GM23248 (cell line): ENCODE results near the gene SPATA16. TPM values are rescaled to one million over a fixed set of nuclear protein-coding genes. Genes with fewer than 3 reads are reported as not detected.

Source experiments
- DNase-seq: peaks from one replicate; pipeline ENCODE4 v3.0.0-alpha.2; 2015
- H2AFZ ChIP-seq: fragments of 200-600 bp; sonication (generic); 2 replicates; pipeline ENCODE4 v1.6.1; 2016; ENCODE audit warnings: antibody characterized with exemption
- H3F3A ChIP-seq: fragments of 200-600 bp; sonication (generic); 2 replicates; pipeline ENCODE4 v1.6.1; 2016; ENCODE audit warnings: mild to moderate bottlenecking, antibody characterized with exemption, mixed run types; ENCODE audit not compliant: insufficient read depth
- H3K27ac ChIP-seq: fragments of 200-600 bp; sonication (generic); 2 replicates; pipeline ENCODE4 v1.5.1; 2016; ENCODE audit warnings: mild to moderate bottlenecking
- H3K27me3 ChIP-seq: fragments of 200-600 bp; sonication (generic); replicated peaks from 2 replicates; pipeline ENCODE4 v1.6.1; 2016; ENCODE audit warnings: mild to moderate bottlenecking; ENCODE audit not compliant: insufficient read depth
- H3K36me3 ChIP-seq: fragments of 200-600 bp; sonication (generic); 2 replicates; pipeline ENCODE4 v1.6.1; 2016; ENCODE audit warnings: low read depth, mild to moderate bottlenecking
- H3K4me1 ChIP-seq: fragments of 200-600 bp; sonication (generic); 2 replicates; pipeline ENCODE4 v1.6.1; 2016; ENCODE audit warnings: mild to moderate bottlenecking; ENCODE audit not compliant: insufficient read depth
- H3K4me2 ChIP-seq: fragments of 200-600 bp; sonication (generic); one replicate; pipeline ENCODE4 v1.6.1; 2016; ENCODE audit warnings: mild to moderate bottlenecking; ENCODE audit not compliant: unreplicated experiment
- H3K4me3 ChIP-seq: fragments of 200-600 bp; sonication (generic); 2 replicates; pipeline ENCODE4 v1.5.1; 2016; ENCODE audit warnings: mild to moderate bottlenecking
- H3K79me2 ChIP-seq: fragments of 200-600 bp; sonication (generic); 2 replicates; pipeline ENCODE4 v1.6.1; 2016; ENCODE audit warnings: mild to moderate bottlenecking; ENCODE audit not compliant: insufficient read depth
- H3K9ac ChIP-seq: fragments of 200-600 bp; sonication (generic); 2 replicates; pipeline ENCODE4 v1.6.1; 2016; ENCODE audit warnings: mild to moderate bottlenecking
- H3K9me2 ChIP-seq: fragments of 200-600 bp; sonication (generic); 2 replicates; pipeline ENCODE4 v1.6.1; 2016; ENCODE audit warnings: mixed run types, mild to moderate bottlenecking, moderate library complexity; ENCODE audit not compliant: insufficient read depth
- H3K9me3 ChIP-seq: fragments of 200-600 bp; sonication (generic); one replicate; pipeline ENCODE4 v1.6.1; 2017; ENCODE audit warnings: low read depth
- H4K20me1 ChIP-seq: fragments of 200-600 bp; sonication (generic); 2 replicates; pipeline ENCODE4 v1.6.0; 2016; ENCODE audit not compliant: insufficient read depth
- EZH2 ChIP-seq: fragments of 200-600 bp; sonication (generic); IDR thresholded peaks from 2 replicates; pipeline ENCODE4 v1.6.1; 2018; ENCODE audit warnings: antibody characterized with exemption, mild to moderate bottlenecking; ENCODE audit not compliant: insufficient read depth, poor library complexity, severe bottlenecking
- EZH2phosphoT487 ChIP-seq: fragments of 200-600 bp; sonication (generic); IDR thresholded peaks from 2 replicates; pipeline ENCODE4 v1.6.1; 2018; ENCODE audit warnings: antibody characterized with exemption, moderate library complexity, mild to moderate bottlenecking, low read depth; ENCODE audit not compliant: insufficient read depth
- WGBS, 2 experiments: methylation state at CpG; one replicate each; pipeline ENCODE4 v1.1.6; 2015 to 2017; ENCODE audit warnings: low lambda C conversion rate in 2 of 2, low coverage in 1 of 2; ENCODE audit errors: missing lambda C conversion rate in 2 of 2; 5-methylcytosine and 5-hydroxymethylcytosine counted together
- in situ Hi-C: fragments of 300-500 bp; cut with MboI; formaldehyde crosslinking; loops from 2 replicates; pipeline ENCODE4 v1.15.0; 2020
- polyA plus RNA-seq: library from polyadenylated mRNA; unstranded; fragments of >200 nt; fragmentation: Nextera tagmentation; extraction: Ambion mirVana; gene quantifications from 2 replicates; pipeline ENCODE4 v1.2.1, GENCODE V29; 2016
- total RNA-seq: library from RNA; depleted of rRNA; stranded (reverse); fragments of >200 nt; shearing (Covaris generic); gene quantifications from 2 replicates; pipeline ENCODE4 v1.2.3, GENCODE V29; 2014

SPATA16 gene
- total and polyA plus RNA-seq, 2 experiments from 2014 or later: not detected

- in situ Hi-C loops: no loop called here
- no peaks in the 10 kb centered on the region for H3K4me1 ChIP-seq
- H3K4me2 ChIP-seq: no peak overlapping the region
- no peak overlapping the region for H3K27ac ChIP-seq
- H3K4me3 ChIP-seq: no peak overlapping the region
- H3K9me2 ChIP-seq: no peaks in the 10 kb centered on the region; the same call in 1 of the 2 replicates
- no peaks in the 10 kb centered on the region for H3K36me3 ChIP-seq
- no peak overlapping the region for H3K9ac ChIP-seq
- H2AFZ ChIP-seq: no peak overlapping the region
- no peak for DNase-seq
- no peaks in the 10 kb centered on the region for H4K20me1 ChIP-seq
- H3K27me3 ChIP-seq: no peaks in the 10 kb centered on the region; the same call in 1 of the 2 replicates
- H3F3A ChIP-seq: no peaks in the 10 kb centered on the region
- no peaks in the 10 kb centered on the region for H3K9me3 ChIP-seq
- H3K79me2 ChIP-seq: no peaks in the 10 kb centered on the region
- TF ChIP-seq EZH2phosphoT487: no peak
- no peak for TF ChIP-seq EZH2
Observed at GRCh38 chr3:173000553-173000952, 140.5 kb downstream of the SPATA16 start.

- no peaks in the 10 kb centered on the region for H3K4me1 ChIP-seq
Observed at GRCh38 chr3:172993412-172993811, 147.6 kb downstream of the SPATA16 start.

GRCh38 chr3:172991424-172991996 lies 149.5 kb downstream of the SPATA16 start:
- H3K27ac ChIP-seq: no peak overlapping the region
- no peaks in the 10 kb centered on the region for H3K79me2 ChIP-seq
- no peak overlapping the region for H2AFZ ChIP-seq
- H4K20me1 ChIP-seq: no peaks in the 10 kb centered on the region
- no peaks in the 10 kb centered on the region for H3K4me1 ChIP-seq
- no peaks in the 10 kb centered on the region for H3K36me3 ChIP-seq
- H3K9me2 ChIP-seq: no peaks in the 10 kb centered on the region
- no peak overlapping the region for H3K4me3 ChIP-seq
- no peak for DNase-seq
- in situ Hi-C loops: no loop called here
- H3K9ac ChIP-seq: no peak overlapping the region
- H3K4me2 ChIP-seq: no peak overlapping the region
- no peaks in the 10 kb centered on the region for H3F3A ChIP-seq
- no peaks in the 10 kb centered on the region for H3K9me3 ChIP-seq
- 29 to 33% methylated on average over 3 of the region's 3 CpGs for whole genome bisulfite sequencing, 2 experiments
- TF ChIP-seq EZH2 (no peak), EZH2phosphoT487 (no peak)
- H3K27me3 ChIP-seq: 0 out of 2 replicates have a peak, but pooled peaks cover 4% of the 10 kb centered on the region

More at GRCh38 chr3:172993412-172993811, 147.6 kb downstream of the SPATA16 start:
- in situ Hi-C loops: no loop called here
- Histone ChIP-seq H3K9ac (no peak overlapping the region), H3K9me2 (no peaks in the 10 kb centered on the region), H2AFZ (no peak overlapping the region), H3K79me2 (no peaks in the 10 kb centered on the region), H3K4me3 (no peak overlapping the region), H3K36me3 (no peaks in the 10 kb centered on the region), H3K4me2 (no peak overlapping the region), H3F3A (no peaks in the 10 kb centered on the region), H3K27me3 (0 out of 2 replicates have a peak, but pooled peaks cover 4% of the 10 kb centered on the region), H3K27ac (no peak overlapping the region), H4K20me1 (no peaks in the 10 kb centered on the region), H3K9me3 (no peaks in the 10 kb centered on the region)
- 29 to 34% methylated on average over 2 of the region's 2 CpGs for WGBS, 2 experiments
- DNase-seq: no peak
- TF ChIP-seq EZH2phosphoT487 (no peak), EZH2 (no peak)

- Histone ChIP-seq H3K9me2 (no peaks in the 10 kb centered on the region), H3K9ac (no peak overlapping the region), H3K27me3 (no peaks in the 10 kb centered on the region), H3K9me3 (no peaks in the 10 kb centered on the region), H3K4me1 (no peaks in the 10 kb centered on the region), H3K4me2 (no peak overlapping the region), H3F3A (no peaks in the 10 kb centered on the region), H2AFZ (no peak overlapping the region), H4K20me1 (no peaks in the 10 kb centered on the region), H3K4me3 (no peak overlapping the region), H3K36me3 (no peaks in the 10 kb centered on the region), H3K79me2 (no peaks in the 10 kb centered on the region), H3K27ac (no peak overlapping the region)
- in situ Hi-C loops: no loop called here
- TF ChIP-seq EZH2phosphoT487 (no peak), EZH2 (no peak)
- DNase-seq: no peak
- 28 to 37% methylated on average over 3 of the region's 3 CpGs for WGBS, 2 experiments
Observed at GRCh38 chr3:172989373-172989772, 151.7 kb downstream of the SPATA16 start.

- in situ Hi-C loops: no loop called here
- Histone ChIP-seq H3K36me3 (no peaks in the 10 kb centered on the region), H3K9me3 (no peaks in the 10 kb centered on the region), H3K27ac (no peak overlapping the region), H3K79me2 (no peaks in the 10 kb centered on the region), H3K4me1 (no peaks in the 10 kb centered on the region), H3K9ac (no peak overlapping the region), H4K20me1 (no peaks in the 10 kb centered on the region), H2AFZ (no peak overlapping the region), H3F3A (no peaks in the 10 kb centered on the region), H3K9me2 (no peaks in the 10 kb centered on the region), H3K4me2 (no peak overlapping the region), H3K27me3 (no peaks in the 10 kb centered on the region), H3K4me3 (no peak overlapping the region)
- whole genome bisulfite sequencing, 2 experiments: 41 to 42% methylated on average over 3 of the region's 3 CpGs
- TF ChIP-seq EZH2phosphoT487 (no peak), EZH2 (no peak)
- DNase-seq: no peak
Observed at GRCh38 chr3:172987273-172987672, 153.8 kb downstream of the SPATA16 start.
